ENCODE measurements around the gene FNIP2. TPM values are rescaled to one million over a fixed set of nuclear protein-coding genes. Genes with fewer than 3 reads are reported as not detected.

FNIP2 gene
- total and polyA plus RNA-seq, 4 donors = 8.8 to 88.7 (median 23.5) TPM

DNA sequence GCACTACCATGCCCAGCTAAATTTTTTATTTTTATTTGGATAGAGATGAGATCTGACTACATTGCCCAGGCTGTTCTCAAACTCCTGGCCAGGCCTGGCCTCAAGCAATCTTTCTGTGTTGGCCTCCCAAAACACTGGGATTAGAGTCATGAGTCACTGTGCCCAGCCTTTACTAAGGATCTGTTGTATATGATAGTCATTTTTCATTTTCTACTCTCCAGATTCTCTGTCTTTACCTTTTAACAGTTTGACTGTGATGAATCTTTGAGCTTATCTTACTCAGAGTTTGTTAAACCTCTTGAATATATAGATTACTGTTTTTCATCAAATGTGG, 161.8 kb downstream of the FNIP2 start:
- DNase-seq (ENCODE audit: low spot score) = no peak
- no peak overlapping the region for H3K4me3 ChIP-seq (ENCODE audit: low read depth in 1 of 3, low read length in 3 of 3)
- no peaks in the 10 kb centered on the region for H3K36me3 ChIP-seq (ENCODE audit: control insufficient read depth in 4 of 4, insufficient read depth in 3 of 4, low read depth in 1 of 4, low read length in 3 of 4)
- no peak overlapping the region for H3K9ac ChIP-seq (ENCODE audit: low read depth in 1 of 2, low read length in 2 of 2)
- H3K4me1 ChIP-seq (ENCODE audit: control insufficient read depth in 4 of 4, insufficient read depth in 4 of 4, low read length in 3 of 4) = peaks cover 0 to 7% (median 0%) of the 10 kb centered on the region in 4 donors
- TF ChIP-seq YY1 (IDR thresholded peaks at IDR 0.05) (no peak), NR2F2 (IDR thresholded peaks at IDR 0.05) (no peak)
- TF ChIP-seq, protein P1, sequence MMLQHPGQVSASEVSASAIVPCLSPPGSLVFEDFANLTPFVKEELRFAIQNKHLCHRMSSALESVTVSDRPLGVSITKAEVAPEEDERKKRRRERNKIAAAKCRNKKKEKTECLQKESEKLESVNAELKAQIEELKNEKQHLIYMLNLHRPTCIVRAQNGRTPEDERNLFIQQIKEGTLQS (IDR thresholded peaks at IDR 0.05) = no peak
- H3K9me3 ChIP-seq (ENCODE audit: control insufficient read depth in 4 of 4, low read length in 3 of 4) = no peaks in the 10 kb centered on the region
- H3K27ac ChIP-seq (ENCODE audit: low read depth in 1 of 2, low read length in 2 of 2) = no peak overlapping the region
- no peaks in the 10 kb centered on the region for H3K27me3 ChIP-seq (ENCODE audit: control insufficient read depth in 4 of 4, insufficient read depth in 4 of 4, low read length in 3 of 4)

DNA sequence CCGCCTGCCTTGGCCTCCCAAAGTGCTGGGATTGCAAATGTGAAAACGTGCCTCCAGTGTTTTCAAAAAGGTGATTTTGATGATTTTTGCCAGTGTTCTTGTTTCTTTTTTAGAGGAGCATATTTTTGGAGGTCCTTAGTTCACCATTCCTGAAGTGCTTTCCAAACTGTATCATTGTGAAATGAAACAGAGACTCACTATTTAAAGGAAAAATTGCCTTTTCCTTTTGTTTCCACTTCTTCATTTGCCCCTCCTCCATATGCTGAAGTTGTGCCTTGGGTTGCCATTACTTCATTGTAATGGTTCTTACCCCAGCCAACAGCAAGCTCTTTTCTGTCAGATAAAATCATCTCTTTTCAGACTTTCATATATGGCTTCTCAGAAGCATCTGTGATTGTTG, 164.4 kb downstream of the FNIP2 start:
- Histone ChIP-seq H3K4me3 (ENCODE audit: low read depth in 1 of 3, low read length in 3 of 3) (no peak overlapping the region), H3K9me3 (ENCODE audit: control insufficient read depth in 4 of 4, low read length in 3 of 4) (no peaks in the 10 kb centered on the region), H3K9ac (ENCODE audit: low read depth in 1 of 2, low read length in 2 of 2) (no peak overlapping the region), H3K27ac (ENCODE audit: low read depth in 1 of 2, low read length in 2 of 2) (no peak overlapping the region), H3K36me3 (ENCODE audit: control insufficient read depth in 4 of 4, insufficient read depth in 3 of 4, low read depth in 1 of 4, low read length in 3 of 4) (no peaks in the 10 kb centered on the region), H3K4me1 (ENCODE audit: control insufficient read depth in 4 of 4, insufficient read depth in 4 of 4, low read length in 3 of 4) (peaks cover 0 to 7% (median 0%) of the 10 kb centered on the region in 4 donors), H3K27me3 (ENCODE audit: control insufficient read depth in 4 of 4, insufficient read depth in 4 of 4, low read length in 3 of 4) (no peaks in the 10 kb centered on the region)
- TF ChIP-seq RAD21 (IDR thresholded peaks at IDR 0.05) (no peak), HNF4A (conservative IDR thresholded peaks at IDR 0.05) (no peak), GABPA (IDR thresholded peaks at IDR 0.05 in 1 of 2, conservative IDR thresholded peaks at IDR 0.05 in 1 of 2) (no peak), FOXA1 (IDR thresholded peaks at IDR 0.05) (no peak), HNF4G (IDR thresholded peaks at IDR 0.05) (no peak), EGR1 (IDR thresholded peaks at IDR 0.05; ENCODE audit: low read depth in 2 of 2) (no peak), YY1 (IDR thresholded peaks at IDR 0.05) (no peak), TAF1 (conservative IDR thresholded peaks at IDR 0.05) (no peak), RXRA (IDR thresholded peaks at IDR 0.05) (no peak), JUND (IDR thresholded peaks at IDR 0.05) (no peak), FOXA2 (IDR thresholded peaks at IDR 0.05) (no peak), NR2F2 (IDR thresholded peaks at IDR 0.05) (no peak), SP1 (IDR thresholded peaks at IDR 0.05) (no peak)
- TF ChIP-seq, protein P2, sequence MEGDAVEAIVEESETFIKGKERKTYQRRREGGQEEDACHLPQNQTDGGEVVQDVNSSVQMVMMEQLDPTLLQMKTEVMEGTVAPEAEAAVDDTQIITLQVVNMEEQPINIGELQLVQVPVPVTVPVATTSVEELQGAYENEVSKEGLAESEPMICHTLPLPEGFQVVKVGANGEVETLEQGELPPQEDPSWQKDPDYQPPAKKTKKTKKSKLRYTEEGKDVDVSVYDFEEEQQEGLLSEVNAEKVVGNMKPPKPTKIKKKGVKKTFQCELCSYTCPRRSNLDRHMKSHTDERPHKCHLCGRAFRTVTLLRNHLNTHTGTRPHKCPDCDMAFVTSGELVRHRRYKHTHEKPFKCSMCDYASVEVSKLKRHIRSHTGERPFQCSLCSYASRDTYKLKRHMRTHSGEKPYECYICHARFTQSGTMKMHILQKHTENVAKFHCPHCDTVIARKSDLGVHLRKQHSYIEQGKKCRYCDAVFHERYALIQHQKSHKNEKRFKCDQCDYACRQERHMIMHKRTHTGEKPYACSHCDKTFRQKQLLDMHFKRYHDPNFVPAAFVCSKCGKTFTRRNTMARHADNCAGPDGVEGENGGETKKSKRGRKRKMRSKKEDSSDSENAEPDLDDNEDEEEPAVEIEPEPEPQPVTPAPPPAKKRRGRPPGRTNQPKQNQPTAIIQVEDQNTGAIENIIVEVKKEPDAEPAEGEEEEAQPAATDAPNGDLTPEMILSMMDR (IDR thresholded peaks at IDR 0.05; ENCODE audit: low read depth, low read length, missing input control) = no peak
- TF ChIP-seq, protein P3, sequence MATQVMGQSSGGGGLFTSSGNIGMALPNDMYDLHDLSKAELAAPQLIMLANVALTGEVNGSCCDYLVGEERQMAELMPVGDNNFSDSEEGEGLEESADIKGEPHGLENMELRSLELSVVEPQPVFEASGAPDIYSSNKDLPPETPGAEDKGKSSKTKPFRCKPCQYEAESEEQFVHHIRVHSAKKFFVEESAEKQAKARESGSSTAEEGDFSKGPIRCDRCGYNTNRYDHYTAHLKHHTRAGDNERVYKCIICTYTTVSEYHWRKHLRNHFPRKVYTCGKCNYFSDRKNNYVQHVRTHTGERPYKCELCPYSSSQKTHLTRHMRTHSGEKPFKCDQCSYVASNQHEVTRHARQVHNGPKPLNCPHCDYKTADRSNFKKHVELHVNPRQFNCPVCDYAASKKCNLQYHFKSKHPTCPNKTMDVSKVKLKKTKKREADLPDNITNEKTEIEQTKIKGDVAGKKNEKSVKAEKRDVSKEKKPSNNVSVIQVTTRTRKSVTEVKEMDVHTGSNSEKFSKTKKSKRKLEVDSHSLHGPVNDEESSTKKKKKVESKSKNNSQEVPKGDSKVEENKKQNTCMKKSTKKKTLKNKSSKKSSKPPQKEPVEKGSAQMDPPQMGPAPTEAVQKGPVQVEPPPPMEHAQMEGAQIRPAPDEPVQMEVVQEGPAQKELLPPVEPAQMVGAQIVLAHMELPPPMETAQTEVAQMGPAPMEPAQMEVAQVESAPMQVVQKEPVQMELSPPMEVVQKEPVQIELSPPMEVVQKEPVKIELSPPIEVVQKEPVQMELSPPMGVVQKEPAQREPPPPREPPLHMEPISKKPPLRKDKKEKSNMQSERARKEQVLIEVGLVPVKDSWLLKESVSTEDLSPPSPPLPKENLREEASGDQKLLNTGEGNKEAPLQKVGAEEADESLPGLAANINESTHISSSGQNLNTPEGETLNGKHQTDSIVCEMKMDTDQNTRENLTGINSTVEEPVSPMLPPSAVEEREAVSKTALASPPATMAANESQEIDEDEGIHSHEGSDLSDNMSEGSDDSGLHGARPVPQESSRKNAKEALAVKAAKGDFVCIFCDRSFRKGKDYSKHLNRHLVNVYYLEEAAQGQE (IDR thresholded peaks at IDR 0.05) = no peak
- TF ChIP-seq, protein P1 (IDR thresholded peaks at IDR 0.05) = no peak
- TF ChIP-seq, protein P4, sequence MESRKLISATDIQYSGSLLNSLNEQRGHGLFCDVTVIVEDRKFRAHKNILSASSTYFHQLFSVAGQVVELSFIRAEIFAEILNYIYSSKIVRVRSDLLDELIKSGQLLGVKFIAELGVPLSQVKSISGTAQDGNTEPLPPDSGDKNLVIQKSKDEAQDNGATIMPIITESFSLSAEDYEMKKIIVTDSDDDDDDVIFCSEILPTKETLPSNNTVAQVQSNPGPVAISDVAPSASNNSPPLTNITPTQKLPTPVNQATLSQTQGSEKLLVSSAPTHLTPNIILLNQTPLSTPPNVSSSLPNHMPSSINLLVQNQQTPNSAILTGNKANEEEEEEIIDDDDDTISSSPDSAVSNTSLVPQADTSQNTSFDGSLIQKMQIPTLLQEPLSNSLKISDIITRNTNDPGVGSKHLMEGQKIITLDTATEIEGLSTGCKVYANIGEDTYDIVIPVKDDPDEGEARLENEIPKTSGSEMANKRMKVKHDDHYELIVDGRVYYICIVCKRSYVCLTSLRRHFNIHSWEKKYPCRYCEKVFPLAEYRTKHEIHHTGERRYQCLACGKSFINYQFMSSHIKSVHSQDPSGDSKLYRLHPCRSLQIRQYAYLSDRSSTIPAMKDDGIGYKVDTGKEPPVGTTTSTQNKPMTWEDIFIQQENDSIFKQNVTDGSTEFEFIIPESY (IDR thresholded peaks at IDR 0.05) = no peak
- TF ChIP-seq, protein P5, sequence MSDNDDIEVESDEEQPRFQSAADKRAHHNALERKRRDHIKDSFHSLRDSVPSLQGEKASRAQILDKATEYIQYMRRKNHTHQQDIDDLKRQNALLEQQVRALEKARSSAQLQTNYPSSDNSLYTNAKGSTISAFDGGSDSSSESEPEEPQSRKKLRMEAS (IDR thresholded peaks at IDR 0.05) = no peak
- DNase-seq (ENCODE audit: low spot score) = no peak
- 91% methylated on average over 2 of the region's 2 CpGs for WGBS

All from liver (tissue), 9 donors.